Measurements from ENCODE around the gene GPR151.

DNA sequence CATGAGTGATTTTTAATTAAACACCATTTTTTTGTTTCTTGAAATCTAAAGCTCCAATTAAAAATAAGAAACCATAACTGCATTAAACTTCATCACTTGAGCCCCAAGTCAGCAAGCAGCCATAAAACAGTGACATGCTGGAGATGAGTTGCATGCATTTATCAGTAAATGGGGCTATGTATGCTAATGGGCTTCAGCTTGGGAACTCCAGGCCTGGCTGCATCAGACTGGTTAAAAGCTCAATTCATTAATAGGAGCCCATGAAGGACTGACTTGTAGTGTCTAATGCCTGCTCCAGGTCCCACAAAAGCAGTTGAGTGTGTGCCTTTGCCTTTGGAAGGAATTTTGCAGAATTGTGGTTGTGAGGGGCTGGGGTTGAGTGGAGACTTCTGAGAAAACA lies 33.6 kb upstream of the GPR151 start:
- no peak for TF ChIP-seq CTCF (conservative IDR thresholded peaks at IDR 0.05; ENCODE audit: low read depth, low read length)
- TF ChIP-seq EZH2phosphoT487 (IDR thresholded peaks at IDR 0.05; ENCODE audit: borderline replicate concordance, low read length), result no peak
- no peak for TF ChIP-seq EZH2 (IDR thresholded peaks at IDR 0.05; ENCODE audit: low read length, unreplicated experiment)

Data from PC-3 (cell line).